ENCODE measurements around the gene NR1I2. TPM values are rescaled to one million over a fixed set of nuclear protein-coding genes. Genes with fewer than 3 reads are reported as not detected.

NR1I2 gene
- total RNA-seq, 1 experiment from 2014 or later, result 0.87 TPM

- Histone ChIP-seq H3K36me3 (replicated peaks; ENCODE audit: control insufficient read depth, insufficient read depth, low read length) (peaks cover 5% of the 10 kb centered on the region), H3K4me3 (ENCODE audit: insufficient read depth, low read depth, low read length) (no peak overlapping the region), H3K27me3 (ENCODE audit: control insufficient read depth, insufficient read depth, low read length) (no peaks in the 10 kb centered on the region)
- DNase-seq, result no peak
These were observed 80.7 kb downstream of the NR1I2 start for GRCh38 chr3:119862616-119863015.

GRCh38 chr3:119864476-119864875, 82.6 kb downstream of the NR1I2 start:
- DNase-seq, result no peak
- Histone ChIP-seq H3K36me3 (replicated peaks; ENCODE audit: control insufficient read depth, insufficient read depth, low read length) (peaks cover 5% of the 10 kb centered on the region), H3K27me3 (ENCODE audit: control insufficient read depth, insufficient read depth, low read length) (no peaks in the 10 kb centered on the region), H3K4me3 (ENCODE audit: insufficient read depth, low read depth, low read length) (no peak overlapping the region)

Other genes starting within 250 kb of the NR1I2 start
- not detected in 2 replicates for gene CD80, start 222.5 kb upstream of the NR1I2 start, total RNA-seq (2014; rRNA removed; shearing (Covaris generic))
- gene ADPRH, start 202.6 kb upstream of the NR1I2 start, total RNA-seq (2014; rRNA removed; shearing (Covaris generic)), result 0.96 and 2.9 TPM in 2 replicates
- not detected in 2 replicates for gene PLA1A, start 184.2 kb upstream of the NR1I2 start, total RNA-seq (2014; rRNA removed; shearing (Covaris generic))
- gene POPDC2, start 121.5 kb upstream of the NR1I2 start, total RNA-seq (2014; rRNA removed; shearing (Covaris generic)), result 0.59 TPM in 1 of 2 replicates, not detected in the other
- 38.5 and 41.6 TPM in 2 replicates for gene COX17, start 104.7 kb upstream of the NR1I2 start, total RNA-seq (2014; rRNA removed; shearing (Covaris generic))
- gene CFAP91, start 79.1 kb upstream of the NR1I2 start, total RNA-seq (2014; rRNA removed; shearing (Covaris generic)), result 0.37 and 1.8 TPM in 2 replicates

Data from H7 (cell line).